ES-I3 (cell line): ENCODE data around the gene GINS2.
A peak's percentile ranks its signal among the peaks of the same experiment; 100 is the strongest.

Experiments used
- H3K36me3 ChIP-seq: 2 replicates; pipeline ENCODE4 v1.6.1; 2013; ENCODE audit warnings: mild to moderate bottlenecking, low read length, control low read depth, moderate library complexity; ENCODE audit not compliant: insufficient read depth
- H3K4me1 ChIP-seq: 2 replicates; pipeline ENCODE4 v1.6.1; 2013; ENCODE audit warnings: mild to moderate bottlenecking, control low read depth, low read length; ENCODE audit not compliant: insufficient read depth
- H3K9ac ChIP-seq: 2 replicates; pipeline ENCODE4 v1.6.1; 2013; ENCODE audit warnings: low read depth, mild to moderate bottlenecking, low read length, moderate library complexity
- H3K9me3 ChIP-seq: 2 replicates; pipeline ENCODE4 v1.6.1; 2013; ENCODE audit warnings: mild to moderate bottlenecking, low read length, moderate library complexity; ENCODE audit not compliant: control insufficient read depth, insufficient read depth

GINS2 gene

DNA sequence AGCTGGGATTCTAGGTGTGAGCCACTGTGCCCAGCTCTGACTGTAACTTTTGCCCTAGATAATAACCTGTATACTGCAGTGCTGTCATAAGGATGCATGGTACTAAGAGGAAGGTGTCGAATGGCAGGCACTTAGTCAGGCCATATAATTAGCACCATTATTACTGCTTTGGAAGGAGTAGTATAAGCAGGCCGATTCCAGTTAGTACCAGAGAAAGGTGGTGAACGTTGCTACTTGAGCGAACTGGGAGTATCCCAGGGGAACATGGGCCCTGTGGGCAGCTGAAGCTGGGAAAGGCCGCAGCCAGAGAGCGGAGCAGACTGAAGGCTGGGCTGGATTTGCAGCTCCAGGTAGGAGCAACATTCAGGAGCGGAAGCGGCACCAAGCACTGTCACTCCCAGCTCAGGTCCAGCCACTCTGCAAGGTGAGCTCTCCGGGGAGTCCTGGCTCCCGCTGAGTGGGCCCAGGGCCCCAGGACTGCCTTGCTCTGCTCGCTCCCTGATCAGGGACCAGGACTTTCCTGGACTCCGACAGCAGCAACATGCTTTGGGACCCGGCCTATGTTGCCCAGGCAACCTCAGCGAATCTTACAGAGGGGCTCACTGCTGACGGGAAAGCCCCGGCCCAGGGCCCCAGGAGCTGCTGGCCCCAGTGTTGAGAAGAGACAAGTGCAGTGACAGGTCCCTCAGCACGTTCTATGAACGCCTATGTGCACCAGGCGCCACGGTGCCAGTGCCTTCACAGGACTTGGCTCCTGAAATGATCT, 33.6 kb upstream of the GINS2 start:
- H3K9ac ChIP-seq = no peak overlapping the region
- H3K9me3 ChIP-seq = no peaks in the 10 kb centered on the region
- 0 out of 2 replicates have a peak, but pooled peaks cover 4% of the 10 kb centered on the region for H3K36me3 ChIP-seq
- peaks cover 13% of the 10 kb centered on the region; the same call in 1 of the 2 replicates for H3K4me1 ChIP-seq

DNA sequence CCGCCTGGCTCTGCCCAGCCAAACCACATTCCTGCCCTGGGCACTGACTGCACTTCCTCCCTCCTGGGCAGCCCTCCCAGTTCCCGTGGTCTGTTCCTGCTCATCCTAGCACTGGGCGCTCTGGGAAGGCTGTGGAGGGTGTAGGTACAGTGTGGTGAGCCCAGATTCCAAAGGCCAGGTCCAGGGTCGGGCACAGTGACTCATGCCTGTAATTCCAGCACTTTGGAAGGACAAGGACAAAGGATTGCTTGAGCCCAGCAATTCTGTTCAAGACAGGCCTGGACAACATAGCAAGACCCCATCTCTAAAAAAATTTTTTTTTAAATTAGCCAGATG, 31.5 kb upstream of the GINS2 start:
- Histone ChIP-seq H3K4me1 (peaks cover 24% of the 10 kb centered on the region; the same call in 1 of the 2 replicates), H3K9me3 (no peaks in the 10 kb centered on the region), H3K9ac (no peak overlapping the region), H3K36me3 (no peaks in the 10 kb centered on the region)

GRCh38 chr16:85719605-85720301, 31.0 kb upstream of the GINS2 start:
- Histone ChIP-seq H3K9me3 (no peaks in the 10 kb centered on the region), H3K36me3 (no peaks in the 10 kb centered on the region), H3K9ac (no peak overlapping the region), H3K4me1 (peaks cover 26% of the 10 kb centered on the region; the same call in 1 of the 2 replicates)

DNA sequence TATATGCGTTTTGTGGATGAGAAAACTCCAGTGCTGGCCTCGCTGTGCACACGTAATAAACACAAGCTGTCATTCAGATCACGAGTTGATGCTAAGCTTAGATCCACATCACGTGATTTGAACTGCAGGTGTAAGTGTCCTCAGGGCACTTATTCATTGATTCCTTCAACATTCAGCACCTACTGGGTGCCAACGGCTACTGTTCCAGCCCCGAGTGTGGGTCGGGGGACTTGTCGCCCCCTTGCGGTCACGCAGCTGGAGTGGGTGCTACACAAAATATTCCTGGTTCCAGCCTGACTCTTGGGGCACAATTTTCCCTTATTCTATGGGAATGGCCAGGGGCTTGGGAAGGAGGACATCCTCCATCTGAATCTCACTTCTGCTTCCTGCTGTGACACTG, 29.9 kb upstream of the GINS2 start:
- Histone ChIP-seq H3K4me1 (peaks cover 26% of the 10 kb centered on the region; the same call in 1 of the 2 replicates), H3K9ac (no peak overlapping the region), H3K36me3 (no peaks in the 10 kb centered on the region), H3K9me3 (no peaks in the 10 kb centered on the region)

GRCh38 chr16:85718153-85718477, 29.4 kb upstream of the GINS2 start:
- Histone ChIP-seq H3K9me3 (no peaks in the 10 kb centered on the region), H3K9ac (no peak overlapping the region), H3K36me3 (no peaks in the 10 kb centered on the region), H3K4me1 (peaks cover 26% of the 10 kb centered on the region; the same call in 1 of the 2 replicates)

- H3K36me3 ChIP-seq = no peaks in the 10 kb centered on the region
- H3K4me1 ChIP-seq = peaks cover 24% of the 10 kb centered on the region; the same call in 1 of the 2 replicates
- no peak overlapping the region for H3K9ac ChIP-seq
- H3K9me3 ChIP-seq = no peaks in the 10 kb centered on the region; the same call in 1 of the 2 replicates
These were observed 28.8 kb upstream of the GINS2 start for GRCh38 chr16:85717393-85718152.

DNA sequence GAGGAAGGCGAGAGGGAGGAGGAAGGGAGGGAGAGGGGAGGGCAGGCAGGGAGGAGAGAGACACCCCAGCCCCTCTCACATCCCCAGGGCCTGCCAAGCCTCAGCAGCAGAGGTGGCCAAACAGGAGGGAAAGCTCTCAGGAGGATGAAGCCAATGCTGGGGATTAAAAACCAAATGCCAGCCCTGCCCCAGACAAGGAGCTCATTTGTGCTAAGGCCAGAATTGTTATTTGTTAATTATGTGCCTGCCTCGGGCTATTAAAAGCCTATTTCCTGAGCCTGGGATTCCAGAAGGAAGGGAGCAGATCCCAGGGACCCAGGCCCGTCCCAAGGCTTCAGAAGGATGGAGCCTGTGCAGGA, 27.9 kb upstream of the GINS2 start:
- H3K9ac ChIP-seq = peak overlapping the region; percentile 32; the same call in 1 of the 2 replicates

GRCh38 chr16:85716022-85716679, 27.4 kb upstream of the GINS2 start:
- H3K4me1 ChIP-seq = peaks cover 17% of the 10 kb centered on the region; the same call in 1 of the 2 replicates
- peaks cover 6% of the 10 kb centered on the region; the same call in 1 of the 2 replicates for H3K9me3 ChIP-seq
- H3K36me3 ChIP-seq = no peaks in the 10 kb centered on the region; the same call in 1 of the 2 replicates
- peak overlapping the region; percentile 32; the same call in 1 of the 2 replicates for H3K9ac ChIP-seq

More for the DNA sequence above, 27.9 kb upstream of the GINS2 start:
- Histone ChIP-seq H3K36me3 (no peaks in the 10 kb centered on the region; the same call in 1 of the 2 replicates), H3K9me3 (peaks cover 6% of the 10 kb centered on the region; the same call in 1 of the 2 replicates), H3K4me1 (peaks cover 17% of the 10 kb centered on the region; the same call in 1 of the 2 replicates)

GRCh38 chr16:85715169-85716021, 26.6 kb upstream of the GINS2 start:
- Histone ChIP-seq H3K4me1 (peaks cover 17% of the 10 kb centered on the region; the same call in 1 of the 2 replicates), H3K36me3 (no peaks in the 10 kb centered on the region; the same call in 1 of the 2 replicates), H3K9ac (peak overlapping the region; percentile 32; the same call in 1 of the 2 replicates), H3K9me3 (peaks cover 6% of the 10 kb centered on the region; the same call in 1 of the 2 replicates)

DNA sequence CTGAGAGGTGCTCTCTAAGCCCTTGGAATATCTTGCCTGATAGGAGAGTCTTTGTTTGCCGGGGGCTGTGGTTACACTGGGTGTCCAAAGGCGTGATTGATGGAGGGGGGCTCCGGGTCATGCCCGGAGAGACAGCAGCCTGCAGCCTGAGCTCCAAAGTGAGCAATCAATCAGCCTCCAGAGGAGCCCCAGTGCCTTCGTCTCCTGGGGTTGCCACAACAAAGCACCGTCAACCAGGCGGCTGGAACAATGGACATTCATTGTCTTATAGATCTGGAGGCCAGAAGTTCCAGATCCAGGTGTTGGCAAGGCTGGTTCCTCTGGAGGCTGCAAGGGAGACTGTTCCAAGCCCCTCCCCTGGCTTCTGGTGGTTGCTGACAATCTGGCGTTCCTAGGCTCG, 24.0 kb upstream of the GINS2 start:
- Histone ChIP-seq H3K9ac (no peak overlapping the region), H3K9me3 (peaks cover 6% of the 10 kb centered on the region; the same call in 1 of the 2 replicates), H3K4me1 (peaks cover 17% of the 10 kb centered on the region; the same call in 1 of the 2 replicates), H3K36me3 (no peaks in the 10 kb centered on the region; the same call in 1 of the 2 replicates)

GRCh38 chr16:85711982-85712587, 23.3 kb upstream of the GINS2 start:
- no peak overlapping the region for H3K9ac ChIP-seq
- H3K9me3 ChIP-seq = peaks cover 6% of the 10 kb centered on the region; the same call in 1 of the 2 replicates
- peaks cover 11% of the 10 kb centered on the region; the same call in 1 of the 2 replicates for H3K4me1 ChIP-seq
- H3K36me3 ChIP-seq = no peaks in the 10 kb centered on the region; the same call in 1 of the 2 replicates

DNA sequence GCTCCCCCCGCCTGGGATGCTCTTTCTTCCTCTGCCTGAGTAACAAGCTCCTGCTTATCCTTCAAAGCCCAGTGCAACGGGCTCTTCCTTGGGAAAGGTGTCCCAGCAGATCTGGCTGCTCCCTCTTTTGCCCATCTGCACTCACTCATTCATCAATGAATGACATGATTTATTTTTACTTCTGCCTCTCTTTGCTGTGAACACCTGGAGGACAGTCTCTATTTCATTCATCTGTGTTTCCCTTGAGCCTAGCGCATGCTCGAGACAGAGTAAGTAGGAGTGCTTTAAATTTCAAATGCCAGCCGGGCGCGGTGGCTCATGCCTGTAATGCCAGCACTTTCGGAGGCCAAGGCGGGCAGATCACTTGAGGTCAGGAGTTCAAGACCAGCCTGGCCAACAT, 22.0 kb upstream of the GINS2 start:
- H3K36me3 ChIP-seq = no peaks in the 10 kb centered on the region; the same call in 1 of the 2 replicates
- peaks cover 6% of the 10 kb centered on the region; the same call in 1 of the 2 replicates for H3K9me3 ChIP-seq
- H3K9ac ChIP-seq = no peak overlapping the region
- H3K4me1 ChIP-seq = 0 out of 2 replicates have a peak, but pooled peaks cover 4% of the 10 kb centered on the region
